Upper lobe of right lung (tissue), 1 donor: ENCODE data around the gene BTNL2. TPM values are rescaled to one million over a fixed set of nuclear protein-coding genes. Genes with fewer than 3 reads are reported as not detected.

Experiments
- ATAC-seq: fragments of 200-7000 bp; cut with Tn5 transposase; one replicate; pipeline ENCODE4 v1.9.1; 2020; ENCODE audit warnings: mild to moderate bottlenecking, moderate library complexity
- DNase-seq: peaks from one replicate; pipeline ENCODE4 v3.0.0-alpha.2; 2020
- H3K27ac ChIP-seq: fragments of 200-600 bp; one replicate; pipeline ENCODE4 v1.8.0; 2022
- H3K27me3 ChIP-seq: fragments of 200-600 bp; one replicate; pipeline ENCODE4 v1.8.0; 2022; ENCODE audit warnings: mild to moderate bottlenecking
- H3K36me3 ChIP-seq: fragments of 200-600 bp; one replicate; pipeline ENCODE4 v1.8.0; 2022
- H3K4me1 ChIP-seq: fragments of 200-600 bp; one replicate; pipeline ENCODE4 v1.8.0; 2022
- H3K4me3 ChIP-seq: fragments of 200-600 bp; one replicate; pipeline ENCODE4 v1.8.0; 2022; ENCODE audit warnings: mild to moderate bottlenecking
- H3K9me3 ChIP-seq: fragments of 200-600 bp; one replicate; pipeline ENCODE4 v1.8.0; 2022
- CTCF ChIP-seq: fragments of 200-600 bp; IDR thresholded peaks from one replicate; pipeline ENCODE4 v1.8.0; 2022; ENCODE audit warnings: antibody characterized with exemption
- intact Hi-C: fragments of 100-400 bp; cut with DNase I; formaldehyde crosslinking; loops from one replicate; pipeline ENCODE4 v1.11.0; 2022
- total RNA-seq: library from RNA; stranded (reverse); fragmentation: NEBNext Ultra II Directional; extraction: Animal tissue kit (Norgen Biotek cat#: 25700); gene quantifications from one replicate; pipeline ENCODE4 v1.2.1, GENCODE V29; 2021
- donor health status: DM: no; HTN: yes; CAD: no; lungs with severe emphysema.

The BTNL2 gene
- total RNA-seq, 1 donor from 2014 or later, result not detected

- no peaks in the 10 kb centered on the region for H3K27me3 ChIP-seq
- intact Hi-C loops, result no loop called here
- no peak overlapping the region for H3K4me3 ChIP-seq
- no peaks in the 10 kb centered on the region for H3K9me3 ChIP-seq
- no peaks in the 10 kb centered on the region for H3K36me3 ChIP-seq
- DNase-seq, result no peak
- ATAC-seq, result no peak
- no peak overlapping the region for H3K27ac ChIP-seq
- H3K4me1 ChIP-seq, result no peaks in the 10 kb centered on the region
- no peak for TF ChIP-seq CTCF
Observed at GRCh38 chr6:32375739-32376529, 31.0 kb downstream of the BTNL2 start.

DNA sequence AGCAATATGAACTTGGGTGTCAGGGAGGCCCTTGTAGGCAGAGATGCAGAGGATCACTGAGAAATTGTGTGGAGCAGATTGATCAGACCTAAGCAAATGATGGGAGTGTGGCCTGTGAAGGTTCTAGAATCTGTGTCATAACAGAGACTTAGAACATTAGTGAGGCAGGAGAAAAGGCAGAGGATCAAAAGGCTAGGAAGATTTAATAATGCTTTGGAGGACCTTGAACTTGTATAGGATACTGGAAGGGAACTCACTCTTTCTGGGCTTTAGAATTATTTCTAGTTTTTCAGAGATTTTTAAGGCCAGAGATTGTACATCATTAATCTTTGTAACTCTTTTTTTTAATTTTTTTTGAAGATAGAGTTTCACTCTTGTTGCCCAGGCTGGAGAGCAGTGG, 35.2 kb downstream of the BTNL2 start, which contains the start of gene TSBP1:
TSS of gene TSBP1 (minus strand) at position 101 of the 400 bp plus-strand sequence. CDS start 197 bp downstream, outside the sequence.
- H3K36me3 ChIP-seq, result no peaks in the 10 kb centered on the region
- H3K27me3 ChIP-seq, result no peaks in the 10 kb centered on the region
- TF ChIP-seq CTCF, result no peak
- ATAC-seq (no peak), DNase-seq (no peak)
- H3K4me1 ChIP-seq, result no peaks in the 10 kb centered on the region
- H3K9me3 ChIP-seq, result no peaks in the 10 kb centered on the region
- no peak within 1 kb of the TSS for H3K4me3 ChIP-seq
- no peak within 1 kb of the TSS for H3K27ac ChIP-seq
- intact Hi-C loops, result no loop called here

GRCh38 chr6:32371229-32371628, 35.8 kb downstream of the BTNL2 start:
- no peaks in the 10 kb centered on the region for H3K9me3 ChIP-seq
- H3K27ac ChIP-seq, result no peak overlapping the region
- intact Hi-C loops, result no loop called here
- no peaks in the 10 kb centered on the region for H3K36me3 ChIP-seq
- H3K4me3 ChIP-seq, result no peak overlapping the region
- ATAC-seq (no peak), DNase-seq (no peak)
- no peak for TF ChIP-seq CTCF
- no peaks in the 10 kb centered on the region for H3K4me1 ChIP-seq
- H3K27me3 ChIP-seq, result no peaks in the 10 kb centered on the region

- no peaks in the 10 kb centered on the region for H3K9me3 ChIP-seq
- ATAC-seq (no peak), DNase-seq (no peak)
- H3K27ac ChIP-seq, result no peak overlapping the region
- H3K27me3 ChIP-seq, result no peaks in the 10 kb centered on the region
- no peaks in the 10 kb centered on the region for H3K4me1 ChIP-seq
- TF ChIP-seq CTCF, result no peak
- H3K4me3 ChIP-seq, result no peak overlapping the region
- H3K36me3 ChIP-seq, result no peaks in the 10 kb centered on the region
- intact Hi-C loops, result no loop called here
Observed at GRCh38 chr6:32370505-32370904, 36.5 kb downstream of the BTNL2 start.

DNA sequence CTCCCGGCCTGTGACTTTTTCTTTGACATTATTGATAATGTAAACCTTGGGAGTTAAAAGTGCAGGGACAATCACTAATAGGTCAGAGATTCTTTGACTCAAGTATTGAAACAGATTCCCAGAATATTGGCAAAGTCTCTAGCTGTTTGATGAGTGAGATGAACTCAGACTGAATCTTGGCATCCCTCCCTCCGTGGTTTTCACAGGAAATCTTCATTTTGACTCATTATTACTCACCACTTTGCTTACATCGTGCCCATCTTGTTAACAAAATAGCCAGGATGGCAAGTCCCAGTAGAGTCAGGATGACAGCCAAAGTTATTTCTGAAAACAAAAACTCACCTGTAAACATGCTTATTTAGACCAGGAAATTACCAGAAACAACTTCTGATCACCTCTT, 37.3 kb downstream of the BTNL2 start:
- Histone ChIP-seq H3K36me3 (no peaks in the 10 kb centered on the region), H3K4me1 (no peaks in the 10 kb centered on the region), H3K9me3 (no peaks in the 10 kb centered on the region), H3K27me3 (no peaks in the 10 kb centered on the region), H3K4me3 (no peak overlapping the region), H3K27ac (no peak overlapping the region)
- intact Hi-C loops, result no loop called here
- ATAC-seq (no peak), DNase-seq (no peak)
- no peak for TF ChIP-seq CTCF
